ENCODE data around the gene TSPAN9. TPM values are rescaled to one million over a fixed set of nuclear protein-coding genes. Genes with fewer than 3 reads are reported as not detected.

Gene TSPAN9
- total and polyA plus RNA-seq, 2 of the 4 experiments (the other 2 are of a cell fraction): 17.7 to 39.1 TPM

DNA sequence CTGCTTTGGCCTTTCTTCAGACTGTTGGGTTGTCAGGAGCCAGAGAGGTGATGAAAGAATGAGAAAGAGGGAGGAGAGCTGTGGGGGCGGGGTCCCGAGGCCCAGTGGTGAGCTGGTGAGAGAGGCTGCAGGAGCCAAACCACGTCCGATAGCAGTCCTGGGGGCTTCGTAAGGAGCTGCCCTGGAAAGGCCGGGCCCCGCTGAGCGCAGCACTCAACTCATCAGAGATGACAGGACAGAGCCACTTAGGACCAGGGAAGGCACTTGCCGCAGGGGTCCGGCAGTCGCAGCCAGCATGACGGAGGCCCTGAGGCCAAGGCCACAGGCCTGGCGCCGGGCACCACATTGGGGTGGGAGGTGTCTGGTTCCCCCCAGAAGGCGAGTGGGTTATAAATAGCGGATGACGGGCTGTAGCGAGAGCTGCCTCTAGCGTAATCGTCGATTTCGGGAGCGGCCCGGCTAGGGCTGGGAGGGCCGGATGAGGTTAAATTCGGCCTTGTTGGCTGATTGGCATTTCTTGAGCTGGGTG is 179.0 kb downstream of the TSPAN9 start:
- no peaks in the 10 kb centered on the region for H3K36me3 ChIP-seq (ENCODE audit: control insufficient read depth, insufficient read depth, low read length)
- no peak overlapping the region for H3K23ac ChIP-seq (ENCODE audit: low read depth, low read length)
- no peak overlapping the region for H3K4me2 ChIP-seq (ENCODE audit: low read depth, low read length)
- no peak overlapping the region for H2AFZ ChIP-seq (replicated peaks; ENCODE audit: low read length, poor library complexity)
- ATAC-seq (ENCODE audit: low read depth): no peak
- TF ChIP-seq RFX5 (IDR thresholded peaks at IDR 0.05; ENCODE audit: low read depth, low read length) (no peak), FOS (IDR thresholded peaks at IDR 0.05; ENCODE audit: low read depth, low read length) (no peak), NFE2L2 (IDR thresholded peaks at IDR 0.05; ENCODE audit: low read depth, low read length) (no peak), ELK1 (IDR thresholded peaks at IDR 0.05; ENCODE audit: borderline replicate concordance, low read depth, low read length) (no peak), MAZ (IDR thresholded peaks at IDR 0.05; ENCODE audit: borderline replicate concordance, low read depth, low read length) (no peak), RAD21 (IDR thresholded peaks at IDR 0.05; ENCODE audit: low read length) (no peak), MAFK (IDR thresholded peaks at IDR 0.05; ENCODE audit: low read depth, low read length) (no peak), USF2 (IDR thresholded peaks at IDR 0.05; ENCODE audit: low read depth, low read length) (no peak), CHD1 (IDR thresholded peaks at IDR 0.05; ENCODE audit: low read depth, low read length) (no peak), BHLHE40 (IDR thresholded peaks at IDR 0.05; ENCODE audit: low read depth, low read length) (no peak)
- TF ChIP-seq, protein P1, sequence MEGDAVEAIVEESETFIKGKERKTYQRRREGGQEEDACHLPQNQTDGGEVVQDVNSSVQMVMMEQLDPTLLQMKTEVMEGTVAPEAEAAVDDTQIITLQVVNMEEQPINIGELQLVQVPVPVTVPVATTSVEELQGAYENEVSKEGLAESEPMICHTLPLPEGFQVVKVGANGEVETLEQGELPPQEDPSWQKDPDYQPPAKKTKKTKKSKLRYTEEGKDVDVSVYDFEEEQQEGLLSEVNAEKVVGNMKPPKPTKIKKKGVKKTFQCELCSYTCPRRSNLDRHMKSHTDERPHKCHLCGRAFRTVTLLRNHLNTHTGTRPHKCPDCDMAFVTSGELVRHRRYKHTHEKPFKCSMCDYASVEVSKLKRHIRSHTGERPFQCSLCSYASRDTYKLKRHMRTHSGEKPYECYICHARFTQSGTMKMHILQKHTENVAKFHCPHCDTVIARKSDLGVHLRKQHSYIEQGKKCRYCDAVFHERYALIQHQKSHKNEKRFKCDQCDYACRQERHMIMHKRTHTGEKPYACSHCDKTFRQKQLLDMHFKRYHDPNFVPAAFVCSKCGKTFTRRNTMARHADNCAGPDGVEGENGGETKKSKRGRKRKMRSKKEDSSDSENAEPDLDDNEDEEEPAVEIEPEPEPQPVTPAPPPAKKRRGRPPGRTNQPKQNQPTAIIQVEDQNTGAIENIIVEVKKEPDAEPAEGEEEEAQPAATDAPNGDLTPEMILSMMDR (conservative IDR thresholded peaks at IDR 0.05; ENCODE audit: low read depth, low read length): no peak
- no peak overlapping the region for H3K4ac ChIP-seq (ENCODE audit: low read depth, low read length)
- peaks cover 9% of the 10 kb centered on the region; the same call in 1 of the 2 replicates for H4K20me1 ChIP-seq (ENCODE audit: insufficient read depth, low read length)
- H2BK15ac ChIP-seq (ENCODE audit: low read depth, low read length): no peak overlapping the region
- no peaks in the 10 kb centered on the region; the same call in 1 of the 2 replicates for H3K9me1 ChIP-seq (ENCODE audit: insufficient read depth, low read length)
- H4K8ac ChIP-seq (ENCODE audit: low read depth in 2 of 2, low read length in 2 of 2): no peak overlapping the region
- H3K27me3 ChIP-seq (ENCODE audit: control insufficient read depth, insufficient read depth, low read length): no peaks in the 10 kb centered on the region
- H3K27ac ChIP-seq (ENCODE audit: insufficient read depth, low read length): no peak overlapping the region
- H2BK120ac ChIP-seq (ENCODE audit: low read depth, low read length): no peak overlapping the region
- in situ Hi-C loops (cut with MboI; ENCODE audit: low sequenced_read_pairs) (no loop called here), dilution Hi-C loops (cut with HindIII; ENCODE audit: low sequenced_read_pairs, unreplicated experiment) (no loop called here), intact Hi-C loops (cut with micrococcal nuclease) (no loop called here)
- no peak overlapping the region for H3K9ac ChIP-seq (ENCODE audit: low read depth, low read length)
- no peak overlapping the region for H3K14ac ChIP-seq (replicated peaks; ENCODE audit: low read depth, low read length)
- H2AK9ac ChIP-seq (replicated peaks; ENCODE audit: low read depth, low read length, poor library complexity): no peak overlapping the region
- H3K4me1 ChIP-seq (ENCODE audit: control insufficient read depth, insufficient read depth, low read length): peaks cover 5% of the 10 kb centered on the region; the same call in 1 of the 2 replicates
- no peak for DNase-seq
- ChIA-PET CTCF (no interaction called here), POLR2A (ENCODE audit: unreplicated experiment) (no interaction called here)
- no peak overlapping the region for H4K91ac ChIP-seq (ENCODE audit: insufficient read depth, low read depth, low read length)
- BruUV-seq (replicated peaks): no TSS peak
- no peak overlapping the region for H2BK20ac ChIP-seq (ENCODE audit: low read depth, low read length)
- no peak overlapping the region for H2BK5ac ChIP-seq (ENCODE audit: low read depth, low read length, poor library complexity, severe bottlenecking)
- no peak overlapping the region for H2AK5ac ChIP-seq (ENCODE audit: low read depth, low read length)
- 96% methylated on average over 15 of the region's 26 CpGs; no CpG with 5 or more reads in 1 of the 2 experiments for WGBS, 2 experiments (ENCODE audit: extremely low coverage in 2 of 2, insufficient read length in 1 of 2)
- no peaks in the 10 kb centered on the region for H3K9me3 ChIP-seq (ENCODE audit: control insufficient read depth, insufficient read depth, low read length)
- H3K18ac ChIP-seq (ENCODE audit: low read depth, low read length): no peak overlapping the region
- H3K79me1 ChIP-seq (ENCODE audit: low read depth in 1 of 2, low read length in 2 of 2): no peaks in the 10 kb centered on the region
- no peak overlapping the region for H3K56ac ChIP-seq (ENCODE audit: extremely low read depth, insufficient read depth, low read length)
- no peak overlapping the region for H3K4me3 ChIP-seq (ENCODE audit: insufficient read depth, low read depth, low read length)
- H4K5ac ChIP-seq (ENCODE audit: low read depth, low read length): no peak overlapping the region
